HUDEP-2 (cell line): ENCODE results near the gene SEH1L.
"Not testable (repeated sequence)": the region's sequence is repeated elsewhere in the genome, so short reads cannot be mapped to it uniquely, and the experiment has no call there.

Source experiments
- DNase-seq, 76 experiments: peaks; one replicate each; lab custom pipeline; 2025; ENCODE audit not compliant: unreplicated experiment in 76 of 76; lab: John Stamatoyannopoulos, UW

The SEH1L gene

GRCh38 chr18:12993439-12993838 is 45.6 kb downstream of the SEH1L start:
- no peak for DNase-seq

GRCh38 chr18:12995424-12995823 is 47.6 kb downstream of the SEH1L start:
- DNase-seq = no peak

GRCh38 chr18:12995952-12996477 is 48.2 kb downstream of the SEH1L start:
- no peak for DNase-seq

GRCh38 chr18:12996661-12997292 is 49.0 kb downstream of the SEH1L start:
- no peak for DNase-seq

- DNase-seq = not testable (repeated sequence)
These were observed 49.5 kb downstream of the SEH1L start for GRCh38 chr18:12997330-12997729.

GRCh38 chr18:12998332-12999060 is 50.7 kb downstream of the SEH1L start:
- DNase-seq = no peak

- DNase-seq = peak in 68 of 76 experiments; percentile 1 to 88 (median 46)
These were observed 55.7 kb downstream of the SEH1L start for GRCh38 chr18:13003466-13003896.

- no peak for DNase-seq
These were observed 56.6 kb downstream of the SEH1L start for GRCh38 chr18:13004396-13004795.

GRCh38 chr18:13005289-13005688 is 57.5 kb downstream of the SEH1L start:
- DNase-seq = no peak

GRCh38 chr18:13006531-13007247 is 58.9 kb downstream of the SEH1L start:
- DNase-seq = no peak

- no peak for DNase-seq
These were observed 59.4 kb downstream of the SEH1L start for GRCh38 chr18:13007248-13007560.

- no peak for DNase-seq
These were observed 63.9 kb downstream of the SEH1L start for GRCh38 chr18:13011719-13012118.

GRCh38 chr18:13014232-13014631 is 66.4 kb downstream of the SEH1L start:
- DNase-seq = no peak

- DNase-seq = no peak
These were observed 67.0 kb downstream of the SEH1L start for GRCh38 chr18:13014818-13015217.

- no peak for DNase-seq
These were observed 69.5 kb downstream of the SEH1L start for GRCh38 chr18:13017247-13017875.

GRCh38 chr18:13018374-13018773 is 70.6 kb downstream of the SEH1L start:
- DNase-seq = no peak

- DNase-seq = no peak
These were observed 71.5 kb downstream of the SEH1L start for GRCh38 chr18:13019301-13019700.

- DNase-seq = no peak
These were observed 74.8 kb downstream of the SEH1L start for GRCh38 chr18:13022644-13023043.

- no peak for DNase-seq
These were observed 77.4 kb downstream of the SEH1L start for GRCh38 chr18:13025233-13025632.

GRCh38 chr18:13026583-13027270 is 78.9 kb downstream of the SEH1L start:
- no peak for DNase-seq

GRCh38 chr18:13028869-13029268 is 81.1 kb downstream of the SEH1L start:
- no peak for DNase-seq
